Activated CD4-positive, alpha-beta T cell treated with anti-CD3 and anti-CD28 coated beads for 36 hours (primary cell): ENCODE results near the gene SORCS2. TPM values are rescaled to one million over a fixed set of nuclear protein-coding genes. Genes with fewer than 3 reads are reported as not detected.

Source experiments
- ATAC-seq: fragments of 200-7000 bp; cut with Tn5 transposase; one replicate; pipeline ENCODE4 v1.10.0; 2021; ENCODE audit warnings: mild to moderate bottlenecking, moderate library complexity
- CTCF ChIA-PET: fragments of 350-600 bp; sonication (Branson Sonifier 250); formaldehyde crosslinking; loops from one replicate; lab custom pipeline; 2021; ENCODE audit warnings: antibody characterized with exemption; lab: Charles Lee
- POLR2A ChIA-PET: fragments of 350-600 bp; sonication (Branson Sonifier 250); formaldehyde crosslinking; loops from one replicate; lab custom pipeline; 2021; ENCODE audit warnings: antibody characterized with exemption, inconsistent platforms; lab: Charles Lee
- DNase-seq: peaks from one replicate; pipeline ENCODE4 v3.0.0-alpha.2; 2020
- H3K27ac Mint-ChIP-seq: one replicate; pipeline ENCODE4 v1.8.0; 2021; ENCODE audit warnings: mixed read lengths
- H3K27me3 Mint-ChIP-seq: one replicate; pipeline ENCODE4 v1.8.0; 2021; ENCODE audit warnings: mixed read lengths
- H3K36me3 Mint-ChIP-seq: one replicate; pipeline ENCODE4 v1.8.0; 2021; ENCODE audit warnings: low read depth, mixed read lengths
- H3K4me1 Mint-ChIP-seq: one replicate; pipeline ENCODE4 v1.8.0; 2021; ENCODE audit warnings: mixed read lengths
- H3K4me3 Mint-ChIP-seq: one replicate; pipeline ENCODE4 v1.8.0; 2021; ENCODE audit warnings: mild to moderate bottlenecking, moderate library complexity, mixed read lengths
- H3K9me3 Mint-ChIP-seq: one replicate; pipeline ENCODE4 v1.8.0; 2021; ENCODE audit warnings: low read depth, mixed read lengths
- intact Hi-C, 2 experiments: fragments of 100-400 bp; cut with DNase I in 1 of 2; cut with micrococcal nuclease in 1 of 2; formaldehyde crosslinking; loops; one replicate each; pipeline versions ENCODE4 v1.14.2 to v1.15.1; 2022 to 2024; cut with DNase I, micrococcal nuclease
- total RNA-seq, 2 experiments: library from RNA; stranded (reverse); gene quantifications; one replicate each; pipeline ENCODE4 v1.2.3, GENCODE V29; 2021

Gene SORCS2
- total RNA-seq, 2 experiments from 2014 or later, result 0.04 TPM; not detected in 1

DNA sequence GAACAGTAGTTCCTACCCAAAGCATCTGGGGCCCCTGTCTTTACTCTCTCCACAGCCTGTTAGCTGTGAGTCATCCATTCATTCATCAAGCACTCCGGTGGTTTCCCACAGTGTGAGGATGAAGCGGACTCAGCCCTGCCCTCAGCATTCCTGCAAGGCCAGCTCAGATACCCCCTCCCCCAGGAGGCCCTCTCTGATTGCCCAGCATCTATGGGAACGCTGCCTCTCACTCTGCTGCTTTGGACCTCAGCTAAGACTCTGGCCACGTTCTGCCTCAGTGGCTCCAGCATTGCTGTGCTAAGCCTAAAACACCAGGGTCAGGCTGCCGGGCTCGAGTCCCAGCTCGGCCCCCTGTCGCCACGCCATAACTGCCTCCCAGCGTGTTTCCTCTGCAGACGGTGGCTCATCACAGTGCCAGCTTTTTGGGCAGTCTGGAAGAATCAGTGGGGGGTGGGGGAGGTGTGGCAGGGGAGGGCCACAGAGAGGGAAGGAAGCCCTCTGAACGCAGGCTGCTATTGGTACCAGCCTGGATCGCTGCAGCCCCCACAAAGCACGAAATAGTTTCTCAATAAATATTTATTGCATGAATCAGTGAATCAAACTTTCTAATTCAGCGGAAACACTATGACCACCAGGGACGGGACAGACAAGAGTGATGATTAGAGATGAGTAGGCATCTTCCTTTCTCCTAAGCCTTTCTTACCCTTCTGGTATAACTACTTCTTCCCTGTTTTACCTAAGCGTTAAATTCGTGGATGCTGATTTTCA, 74.4 kb downstream of the SORCS2 start:
- no peaks in the 10 kb centered on the region for H3K4me1 Mint-ChIP-seq
- CTCF ChIA-PET, result interaction anchor here (0.6 to 1.0 kb wide), 3 partner anchors 41 to 78 kb away, joined by 3 to 4 read pairs (median 3); no protein-coding TSS in a partner anchor
- DNase-seq (no peak), ATAC-seq (no peak)
- H3K4me3 Mint-ChIP-seq, result no peak overlapping the region
- no peak overlapping the region for H3K27ac Mint-ChIP-seq
- intact Hi-C loops, result no loop called here
- no peaks in the 10 kb centered on the region for H3K9me3 Mint-ChIP-seq
- peaks cover 1% of the 10 kb centered on the region for H3K27me3 Mint-ChIP-seq
- H3K36me3 Mint-ChIP-seq, result no peaks in the 10 kb centered on the region
- POLR2A ChIA-PET, result no interaction called here

DNA sequence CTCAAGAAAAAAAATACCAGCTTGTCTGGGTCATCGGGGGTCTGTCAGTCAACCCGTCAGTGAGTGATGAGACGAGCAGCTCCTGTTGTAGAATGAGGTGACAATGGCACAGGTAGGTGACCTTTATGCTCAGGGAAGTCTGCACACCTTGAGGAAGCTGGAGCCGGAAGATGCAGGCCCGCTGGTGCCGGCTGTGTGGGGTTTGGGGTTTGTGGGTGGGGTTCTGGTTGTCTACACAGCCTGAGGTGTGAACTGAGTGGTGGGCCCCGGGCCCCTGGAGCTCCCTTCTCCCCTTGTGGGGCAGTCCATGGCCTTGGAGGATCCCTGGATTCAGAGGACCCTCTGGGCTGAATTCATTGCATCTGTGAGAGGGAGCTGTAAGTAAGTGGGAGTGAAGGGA, 75.5 kb downstream of the SORCS2 start:
- peaks cover 1% of the 10 kb centered on the region for H3K27me3 Mint-ChIP-seq
- H3K27ac Mint-ChIP-seq, result no peak overlapping the region
- no peaks in the 10 kb centered on the region for H3K9me3 Mint-ChIP-seq
- H3K4me3 Mint-ChIP-seq, result no peak overlapping the region
- no peak for DNase-seq
- ChIA-PET POLR2A (no interaction called here), CTCF (interaction anchor here (0.5 kb wide), 1 partner anchor 28 kb away, joined by 3 read pairs; no protein-coding TSS in a partner anchor)
- no peaks in the 10 kb centered on the region for H3K4me1 Mint-ChIP-seq
- no peaks in the 10 kb centered on the region for H3K36me3 Mint-ChIP-seq
- intact Hi-C loops, result no loop called here
- no peak for ATAC-seq

DNA sequence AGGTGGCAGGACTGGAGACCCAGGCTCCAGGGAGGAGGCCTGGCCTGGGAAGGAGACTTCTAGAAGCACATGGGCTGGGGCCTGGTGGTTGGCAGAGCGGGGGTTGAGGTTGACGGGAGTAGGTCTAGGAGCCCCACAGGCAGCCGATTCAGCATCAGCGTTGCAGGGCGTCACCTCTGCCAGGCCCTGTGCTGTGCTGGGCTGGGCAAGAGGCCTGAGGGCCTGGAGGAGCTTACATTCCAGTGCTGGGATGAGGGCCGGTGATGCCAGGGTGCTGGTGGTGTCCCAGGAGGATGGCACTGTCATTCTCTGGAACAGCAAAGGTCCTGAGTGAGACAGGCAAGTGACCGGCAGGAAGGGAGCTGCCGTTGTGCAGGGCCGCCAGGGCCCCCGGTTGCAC, 76.6 kb downstream of the SORCS2 start:
- Mint-ChIP-seq H3K4me1 (no peaks in the 10 kb centered on the region), H3K27me3 (peaks cover 1% of the 10 kb centered on the region), H3K9me3 (no peaks in the 10 kb centered on the region), H3K36me3 (no peaks in the 10 kb centered on the region), H3K27ac (no peak overlapping the region), H3K4me3 (no peak overlapping the region)
- DNase-seq (no peak), ATAC-seq (no peak)
- intact Hi-C loops, result no loop called here
- ChIA-PET POLR2A (no interaction called here), CTCF (interaction anchor here (0.8 kb wide), 1 partner anchor 164 kb away, joined by 3 read pairs; no protein-coding TSS in a partner anchor)

- ChIA-PET POLR2A (no interaction called here), CTCF (no interaction called here)
- no peak for DNase-seq
- intact Hi-C loops, result no loop called here
- Mint-ChIP-seq H3K27me3 (peaks cover 1% of the 10 kb centered on the region), H3K36me3 (no peaks in the 10 kb centered on the region), H3K27ac (no peak overlapping the region), H3K9me3 (no peaks in the 10 kb centered on the region), H3K4me3 (no peak overlapping the region), H3K4me1 (no peaks in the 10 kb centered on the region)
- no peak for ATAC-seq
Observed at GRCh38 chr4:7270121-7270520, 77.8 kb downstream of the SORCS2 start.

DNA sequence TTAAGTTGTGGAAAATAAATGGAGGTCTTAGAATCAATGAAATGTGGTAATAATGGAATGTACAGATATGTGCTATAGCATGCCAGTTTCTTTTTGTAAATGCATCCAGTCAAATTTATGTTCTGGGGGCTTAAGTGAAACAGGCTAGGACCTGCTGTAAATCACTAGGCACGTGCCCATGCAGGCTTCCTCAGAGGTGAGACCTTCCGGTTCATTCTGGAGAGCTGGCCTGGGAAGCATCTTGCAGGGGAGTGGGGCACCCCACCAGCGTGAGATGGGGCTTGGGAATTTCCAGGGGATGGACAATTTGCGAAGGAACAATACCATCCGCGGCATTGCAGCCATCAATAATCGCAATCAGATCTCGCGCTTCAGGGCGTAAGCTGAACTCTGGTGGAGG, 80.1 kb downstream of the SORCS2 start:
- ChIA-PET CTCF (interaction anchor here (0.5 kb wide), 1 partner anchor 438 kb away, joined by 3 read pairs; no protein-coding TSS in a partner anchor), POLR2A (no interaction called here)
- ATAC-seq (no peak), DNase-seq (no peak)
- intact Hi-C loops, result no loop called here
- H3K27me3 Mint-ChIP-seq, result no peaks in the 10 kb centered on the region
- no peaks in the 10 kb centered on the region for H3K4me1 Mint-ChIP-seq
- H3K9me3 Mint-ChIP-seq, result no peaks in the 10 kb centered on the region
- H3K27ac Mint-ChIP-seq, result no peak overlapping the region
- H3K4me3 Mint-ChIP-seq, result no peak overlapping the region
- no peaks in the 10 kb centered on the region for H3K36me3 Mint-ChIP-seq

DNA sequence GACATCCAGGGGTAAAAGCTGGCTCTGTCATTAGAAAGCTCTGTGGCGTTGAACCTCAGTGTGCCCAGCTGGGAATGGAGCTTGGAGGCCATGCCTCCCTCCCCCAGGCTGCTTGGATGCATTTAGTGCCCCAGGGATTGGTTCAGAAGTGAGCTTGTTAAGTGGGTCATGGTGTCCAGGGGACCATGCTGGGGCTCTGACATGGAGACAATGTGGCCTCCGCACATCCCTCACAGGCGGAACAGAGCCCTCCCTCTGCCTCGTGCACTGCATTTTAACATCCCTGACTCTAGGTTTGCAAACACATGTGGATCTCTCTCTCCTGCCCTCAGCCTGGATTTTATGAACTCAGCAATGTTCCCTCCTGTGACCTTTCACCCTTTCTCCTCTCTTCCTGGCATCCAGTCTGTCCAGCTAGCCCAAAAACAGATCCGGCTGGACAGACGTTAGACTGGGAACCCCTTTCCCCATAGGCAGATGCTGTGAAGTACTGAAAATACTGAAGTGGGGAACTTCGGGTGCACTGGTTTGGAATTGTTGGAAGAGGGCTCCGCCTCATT, 81.5 kb downstream of the SORCS2 start:
- H3K27me3 Mint-ChIP-seq, result no peaks in the 10 kb centered on the region
- POLR2A ChIA-PET, result no interaction called here
- CTCF ChIA-PET, result no interaction called here
- no peak for ATAC-seq
- intact Hi-C loops, result no loop called here
- no peaks in the 10 kb centered on the region for H3K9me3 Mint-ChIP-seq
- no peaks in the 10 kb centered on the region for H3K4me1 Mint-ChIP-seq
- no peak overlapping the region for H3K4me3 Mint-ChIP-seq
- no peaks in the 10 kb centered on the region for H3K36me3 Mint-ChIP-seq
- H3K27ac Mint-ChIP-seq, result no peak overlapping the region
- no peak for DNase-seq

DNA sequence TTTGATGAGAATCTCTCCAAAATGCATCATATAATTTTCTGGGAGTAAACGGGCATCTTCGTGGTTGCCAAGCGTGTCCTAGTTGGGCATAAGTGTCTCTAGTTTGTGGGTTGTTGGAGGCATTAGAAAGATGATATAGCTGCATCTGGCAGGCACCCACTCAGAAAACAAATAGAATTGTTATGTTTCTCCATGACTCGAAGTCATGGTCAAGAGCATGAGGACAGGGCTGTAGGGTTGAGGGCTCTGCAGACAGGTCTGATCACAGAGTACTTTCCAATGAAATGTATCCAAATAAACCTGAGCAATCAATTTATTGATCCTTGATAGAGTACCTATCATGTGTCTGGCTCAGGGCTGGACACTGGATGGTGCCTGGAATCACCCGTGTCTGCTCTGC, 82.7 kb downstream of the SORCS2 start:
- no peaks in the 10 kb centered on the region for H3K36me3 Mint-ChIP-seq
- POLR2A ChIA-PET, result no interaction called here
- H3K4me1 Mint-ChIP-seq, result no peaks in the 10 kb centered on the region

GRCh38 chr4:7275490-7276154, 83.3 kb downstream of the SORCS2 start:
- POLR2A ChIA-PET, result no interaction called here
- CTCF ChIA-PET, result no interaction called here
- ATAC-seq (no peak), DNase-seq (no peak)
- H3K36me3 Mint-ChIP-seq, result no peaks in the 10 kb centered on the region
- no peaks in the 10 kb centered on the region for H3K4me1 Mint-ChIP-seq
- no peak overlapping the region for H3K4me3 Mint-ChIP-seq
- H3K9me3 Mint-ChIP-seq, result no peaks in the 10 kb centered on the region
- intact Hi-C loops, result no loop called here
- H3K27me3 Mint-ChIP-seq, result no peaks in the 10 kb centered on the region
- H3K27ac Mint-ChIP-seq, result no peak overlapping the region

More for the DNA sequence above, 82.7 kb downstream of the SORCS2 start:
- intact Hi-C loops, result no loop called here
- Mint-ChIP-seq H3K27me3 (no peaks in the 10 kb centered on the region), H3K27ac (no peak overlapping the region), H3K4me3 (no peak overlapping the region), H3K9me3 (no peaks in the 10 kb centered on the region)
- no peak for DNase-seq
- CTCF ChIA-PET, result no interaction called here
- ATAC-seq, result no peak

DNA sequence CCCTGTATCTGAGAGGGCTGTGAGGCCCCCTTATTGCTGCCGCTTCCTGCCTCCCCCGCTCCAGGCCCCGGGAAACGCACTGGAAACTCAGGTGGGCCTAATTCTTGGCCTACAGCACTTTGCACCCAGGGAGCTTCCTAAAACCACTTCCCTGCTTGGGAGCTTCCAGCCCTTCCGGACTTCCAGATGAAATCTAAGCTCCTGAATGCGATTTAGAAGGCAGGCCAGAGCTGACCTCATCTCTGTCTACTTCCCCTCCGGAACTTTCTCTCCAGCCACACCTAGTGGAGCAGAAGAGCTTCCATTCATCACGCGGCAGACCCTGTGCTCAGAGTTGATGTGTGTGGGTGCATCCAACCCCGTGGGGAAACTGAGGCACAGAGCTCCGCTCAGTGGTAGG, 84.2 kb downstream of the SORCS2 start:
- Mint-ChIP-seq H3K27ac (no peak overlapping the region), H3K4me1 (no peaks in the 10 kb centered on the region), H3K27me3 (no peaks in the 10 kb centered on the region), H3K36me3 (no peaks in the 10 kb centered on the region), H3K4me3 (no peak overlapping the region), H3K9me3 (no peaks in the 10 kb centered on the region)
- ChIA-PET POLR2A (no interaction called here), CTCF (no interaction called here)
- DNase-seq (no peak), ATAC-seq (no peak)
- intact Hi-C loops, result no loop called here

GRCh38 chr4:7278071-7278765, 85.9 kb downstream of the SORCS2 start:
- no peak for ATAC-seq
- Mint-ChIP-seq H3K27me3 (peaks cover 9% of the 10 kb centered on the region), H3K27ac (no peak overlapping the region), H3K4me1 (no peaks in the 10 kb centered on the region), H3K9me3 (no peaks in the 10 kb centered on the region), H3K36me3 (no peaks in the 10 kb centered on the region), H3K4me3 (no peak overlapping the region)
- intact Hi-C loops, result no loop called here
- ChIA-PET POLR2A (no interaction called here), CTCF (interaction anchor here (1.0 kb wide), 1 partner anchor 35 kb away, joined by 3 read pairs; no protein-coding TSS in a partner anchor)
- no peak for DNase-seq

- intact Hi-C loops, result no loop called here
- ChIA-PET POLR2A (no interaction called here), CTCF (interaction anchor here (1.0 kb wide), 1 partner anchor 34 kb away, joined by 3 read pairs; no protein-coding TSS in a partner anchor)
- no peak overlapping the region for H3K4me3 Mint-ChIP-seq
- H3K36me3 Mint-ChIP-seq, result no peaks in the 10 kb centered on the region
- DNase-seq, result no peak
- ATAC-seq, result no peak
- no peaks in the 10 kb centered on the region for H3K4me1 Mint-ChIP-seq
- H3K27ac Mint-ChIP-seq, result no peak overlapping the region
- H3K9me3 Mint-ChIP-seq, result no peaks in the 10 kb centered on the region
- peaks cover 9% of the 10 kb centered on the region for H3K27me3 Mint-ChIP-seq
Observed at GRCh38 chr4:7278981-7279380, 86.6 kb downstream of the SORCS2 start.
